ENCODE measurements around the gene KIF24.
A peak's percentile ranks its signal among the peaks of the same experiment; 100 is the strongest.

Gene KIF24

GRCh38 chr9:34328500-34328986, 525 bp downstream of the KIF24 start:
- Histone ChIP-seq H3K4me1 (ENCODE audit: control insufficient read depth, insufficient read depth, low read length) (peaks cover under 1% of the 10 kb centered on the region; the same call in 1 of the 2 replicates), H3K36me3 (ENCODE audit: control insufficient read depth in 2 of 2, insufficient read depth in 1 of 2, low read length in 2 of 2) (no peaks in the 10 kb centered on the region), H3K4me3 (ENCODE audit: low read depth, low read length) (peak overlapping the region; percentile 73), H3K27ac (ENCODE audit: extremely low read depth, low read depth, low read length) (peak overlapping the region; percentile 69), H3K9me3 (ENCODE audit: control insufficient read depth, insufficient read depth, low read depth, low read length) (no peaks in the 10 kb centered on the region)
- ChIA-PET POLR2A (interaction anchor here (0.8 to 1.0 kb wide), 2 partner anchors 48 to 280 kb away, joined by 4 read pairs; partner anchors contain the start of genes MYORG and UBAP2), CTCF (interaction anchor here (0.5 to 1.6 kb wide), 8 partner anchors 49 to 306 kb away, joined by 3 to 8 read pairs (median 4); partner anchors contain the start of genes MYORG and UBAP1)
- no peak for TF ChIP-seq ZNF24 (tag by site-specific recombination; IDR thresholded peaks at IDR 0.05)
- no peak for TF ChIP-seq PRDM4 (tag by site-specific recombination; IDR thresholded peaks at IDR 0.05)
- TF ChIP-seq ZNF660 (tag by site-specific recombination; IDR thresholded peaks at IDR 0.05): 0 out of 2 replicates have a peak, but pooled peaks have one; percentile 34
- TF ChIP-seq PRDM1 (tag by site-specific recombination; IDR thresholded peaks at IDR 0.05): peak; percentile 61; the same call in 1 of the 2 replicates
- 0 out of 2 replicates have a peak, but pooled peaks have one; percentile 11 for TF ChIP-seq ZNF692 (tag by site-specific recombination; IDR thresholded peaks at IDR 0.05)
- TF ChIP-seq ZNF391 (tag by site-specific recombination; IDR thresholded peaks at IDR 0.05; ENCODE audit: borderline replicate concordance, low read depth): no peak
- peak; percentile 60 for TF ChIP-seq ZNF366 (tag by site-specific recombination; conservative IDR thresholded peaks at IDR 0.05)
- TF ChIP-seq TSHZ1 (tag by site-specific recombination; IDR thresholded peaks at IDR 0.05; ENCODE audit: borderline replicate concordance): 0 out of 2 replicates have a peak, but pooled peaks have one; percentile 19
- peak; percentile 62; the same call in 1 of the 2 replicates for TF ChIP-seq ZBTB48 (tag by site-specific recombination; IDR thresholded peaks at IDR 0.05)
- no peak for TF ChIP-seq AEBP2 (tag by site-specific recombination; IDR thresholded peaks at IDR 0.05; ENCODE audit: borderline replicate concordance)
- TF ChIP-seq GLIS2 (tag by site-specific recombination; IDR thresholded peaks at IDR 0.05): no peak
- TF ChIP-seq ZFP37 (tag by site-specific recombination; IDR thresholded peaks at IDR 0.05): peak; percentile 99
- peak; percentile 93 for TF ChIP-seq ZNF335 (tag by site-specific recombination; conservative IDR thresholded peaks at IDR 0.05)
- TF ChIP-seq KLF7 (tag by site-specific recombination; IDR thresholded peaks at IDR 0.05; ENCODE audit: borderline replicate concordance): no peak
- TF ChIP-seq ZXDB (tag by site-specific recombination; IDR thresholded peaks at IDR 0.05): no peak
- peak; percentile 92 for TF ChIP-seq PRDM10 (tag by site-specific recombination; IDR thresholded peaks at IDR 0.05)
- TF ChIP-seq YY2 (tag by site-specific recombination; IDR thresholded peaks at IDR 0.05): no peak
- TF ChIP-seq ZNF501 (tag by site-specific recombination; IDR thresholded peaks at IDR 0.05): 0 out of 2 replicates have a peak, but pooled peaks have one; percentile 67
- peak; percentile 99 for TF ChIP-seq ZBTB8A (tag by site-specific recombination; IDR thresholded peaks at IDR 0.05)
- TF ChIP-seq IKZF3 (tag by site-specific recombination; IDR thresholded peaks at IDR 0.05): peak; percentile 52
- TF ChIP-seq ZNF274 (IDR thresholded peaks at IDR 0.05; ENCODE audit: low read length): no peak
- TF ChIP-seq ZNF274 (tag by site-specific recombination; IDR thresholded peaks at IDR 0.05; ENCODE audit: borderline replicate concordance): no peak
